K562 (cell line): ENCODE results near the gene CARM1. TPM values are rescaled to one million over a fixed set of nuclear protein-coding genes. Genes with fewer than 3 reads are reported as not detected.

Source experiments
- ATAC-seq: fragments of 200-7000 bp; cut with Tn5 transposase; 3 replicates; pipeline ENCODE4 v1.9.1; 2020; ENCODE audit warnings: moderate library complexity
- BruUV-seq: library from RNA; stranded (reverse); fragments of 400-500 nt; replicated peaks from 2 replicates; lab custom pipeline; 2021; lab: Mats Ljungman, UMichigan
- CTCF ChIA-PET: fragments of 300-600 bp; formaldehyde crosslinking; extraction: SDS; loops from one replicate; lab custom pipeline; 2021; ENCODE audit warnings: low intra/inter-chr PET ratio; lab: Yijun Ruan, JAX
- POLR2A ChIA-PET: fragments of 300-600, 350-650 bp; sonication (Branson Sonifier 250); formaldehyde crosslinking; extraction: SDS; loops from one replicate; lab custom pipeline; 2021; ENCODE audit warnings: antibody characterized with exemption, inconsistent platforms; lab: Yijun Ruan, JAX
- DNase-seq, 4 experiments: peaks; one replicate each; pipeline versions ENCODE4 v3.0.0 to v3.0.0-alpha.2; 2011 to 2018; ENCODE audit warnings: low spot score in 3 of 4, mixed read lengths in 3 of 4; ENCODE audit errors: extremely low read depth in 1 of 4
- FAIRE-seq: peaks from 2 replicates; lab custom pipeline; 2011; peaks lifted over from hg19 to GRCh38; lab: Jason Lieb, UNC
- H2AFZ ChIP-seq: 2 replicates; pipeline ENCODE4 v1.6.0; 2011; ENCODE audit warnings: low read depth, low read length, control low read depth, inconsistent platforms
- H3K27ac ChIP-seq: fragments of 200-600 bp; 3 replicates; pipeline ENCODE4 v1.8.0; 2011; ENCODE audit warnings: low read depth, mild to moderate bottlenecking, control low read depth, inconsistent platforms, low read length, moderate library complexity, mixed read lengths; ENCODE audit errors: extremely low read depth
- H3K27me3 ChIP-seq, 2 experiments: fragments of 300-600 bp in 1 of 2; 2 replicates in 1 of 2; 3 replicates in 1 of 2; pipeline versions ENCODE4 v1.6.0 to v1.8.0; 2011; ENCODE audit warnings: inconsistent platforms in 2 of 2, low read length in 2 of 2, mild to moderate bottlenecking in 1 of 2, mixed read lengths in 1 of 2, moderate library complexity in 1 of 2; ENCODE audit not compliant: control insufficient read depth in 2 of 2, insufficient read depth in 2 of 2
- H3K36me3 ChIP-seq: fragments of 300-600 bp; 3 replicates; pipeline ENCODE4 v1.8.0; 2011; ENCODE audit warnings: mild to moderate bottlenecking, low read length, inconsistent platforms; ENCODE audit not compliant: control insufficient read depth, insufficient read depth
- H3K4me1 ChIP-seq, 2 experiments: fragments of 200-600 bp in 1 of 2; replicated peaks in 1 of 2; 2 replicates in 1 of 2; 3 replicates in 1 of 2; pipeline versions ENCODE4 v1.5.1 to v1.8.0; 2011; ENCODE audit warnings: inconsistent platforms in 2 of 2, low read length in 2 of 2, mild to moderate bottlenecking in 1 of 2, mixed read lengths in 1 of 2, moderate library complexity in 1 of 2; ENCODE audit not compliant: control insufficient read depth in 2 of 2, insufficient read depth in 2 of 2
- H3K4me2 ChIP-seq: 2 replicates; pipeline ENCODE4 v1.6.1; 2011; ENCODE audit warnings: low read length, control low read depth, inconsistent platforms, mixed read lengths; ENCODE audit not compliant: insufficient read depth
- H3K4me3 ChIP-seq: fragments of 200-600 bp; sonication (generic), shearing (Covaris generic); 2 replicates; pipeline ENCODE4 v1.5.1; 2016; ENCODE audit warnings: control low read depth, inconsistent platforms
- H3K79me2 ChIP-seq: fragments of 200-600 bp; 3 replicates; pipeline ENCODE4 v1.8.0; 2011; ENCODE audit warnings: low read length, inconsistent platforms; ENCODE audit not compliant: control insufficient read depth, insufficient read depth
- H3K9ac ChIP-seq, 2 experiments: 2 replicates each; pipeline versions ENCODE4 v1.6.0 to v1.6.1; 2011; ENCODE audit warnings: low read depth in 2 of 2, low read length in 2 of 2, control low read depth in 1 of 2, inconsistent platforms in 1 of 2, mild to moderate bottlenecking in 1 of 2, mixed read lengths in 1 of 2; ENCODE audit not compliant: insufficient read depth in 1 of 2
- H3K9me1 ChIP-seq: one replicate; pipeline ENCODE4 v1.6.0; 2011; ENCODE audit warnings: inconsistent platforms, mild to moderate bottlenecking, low read length, moderate library complexity; ENCODE audit not compliant: control insufficient read depth, insufficient read depth
- H3K9me3 ChIP-seq: replicated peaks from 2 replicates; pipeline ENCODE4 v1.5.1; 2011; ENCODE audit warnings: low read depth, low read length, inconsistent platforms; ENCODE audit not compliant: control insufficient read depth, insufficient read depth
- H4K20me1 ChIP-seq: replicated peaks from 2 replicates; pipeline ENCODE4 v1.6.1; 2011; ENCODE audit warnings: low read length, inconsistent platforms, mixed read lengths; ENCODE audit not compliant: control insufficient read depth, insufficient read depth
- ESRRA ChIP-seq: fragments of 450-650 bp; IDR thresholded peaks from 2 replicates; pipeline ENCODE4 v1.6.1; 2014; ENCODE audit warnings: low read depth, mild to moderate bottlenecking, moderate library complexity, borderline replicate concordance
- GATA2 ChIP-seq: sonication (generic); formaldehyde crosslinking; IDR thresholded peaks from 2 replicates; pipeline ENCODE4 v1.4.0; 2020; ENCODE audit warnings: mild to moderate bottlenecking, missing genetic modification reagents
- HMGN3 ChIP-seq: IDR thresholded peaks from 2 replicates; pipeline ENCODE4 v1.6.1; 2011; ENCODE audit warnings: borderline replicate concordance, low read depth, mild to moderate bottlenecking, mixed read lengths, low read length; ENCODE audit not compliant: insufficient read length; ENCODE audit errors: extremely low read depth
- KAT8 ChIP-seq: fragments of 450-650 bp; IDR thresholded peaks from 2 replicates; pipeline ENCODE4 v1.6.1; 2016; ENCODE audit warnings: low read depth, mild to moderate bottlenecking
- MYNN ChIP-seq, 2 experiments: sonication (generic); formaldehyde crosslinking in 1 of 2; IDR thresholded peaks; 2 replicates each; pipeline versions ENCODE4 v1.5.0 to v1.6.1; 2016 to 2020; ENCODE audit warnings: antibody characterized with exemption in 1 of 2, missing genetic modification reagents in 1 of 2
- POLR2A ChIP-seq: fragments of 450-650 bp; conservative IDR thresholded peaks from 2 replicates; pipeline ENCODE4 v1.6.1; 2016
- POLR2G ChIP-seq: fragments of 200-400 bp; formaldehyde crosslinking; IDR thresholded peaks from 2 replicates; pipeline ENCODE4 v1.6.1; 2017; ENCODE audit warnings: low read depth, mild to moderate bottlenecking, antibody characterized with exemption, low read length, moderate library complexity
- RBFOX2 ChIP-seq: fragments of 200-400 bp; formaldehyde crosslinking; IDR thresholded peaks from 2 replicates; pipeline ENCODE4 v1.6.1; 2017; ENCODE audit warnings: low read depth, mild to moderate bottlenecking, low read length, moderate library complexity
- RBM22 ChIP-seq: fragments of 200-400 bp; formaldehyde crosslinking; IDR thresholded peaks from 2 replicates; pipeline ENCODE4 v1.6.1; 2018; ENCODE audit warnings: low read length, low read depth; ENCODE audit not compliant: poor library complexity, severe bottlenecking
- SMC3 ChIP-seq: conservative IDR thresholded peaks from 2 replicates; pipeline ENCODE4 v1.6.1; 2011; ENCODE audit warnings: low read depth, low read length, improper control_type of control experiment; ENCODE audit not compliant: insufficient read depth
- ZNF740 ChIP-seq, 3 experiments: fragments of 200-800 bp in 1 of 3; sonication (Bioruptor generic) in 1 of 3; sonication (generic) in 1 of 3; formaldehyde crosslinking in 1 of 3; IDR thresholded peaks; 2 replicates each; pipeline versions ENCODE4 v1.6.1 to v1.8.0; 2016 to 2022; ENCODE audit warnings: mild to moderate bottlenecking in 2 of 3, missing compliant biosample characterization in 2 of 3, missing genetic modification characterization in 2 of 3, missing genetic modification reagents in 1 of 3
- WGBS: fragments of 100-300 bp; shearing (Covaris generic); methylation state at CpG from one replicate; pipeline ENCODE4 v1.1.6; 2016; ENCODE audit warnings: low coverage, mixed read lengths; ENCODE audit not compliant: insufficient coverage; ENCODE audit errors: missing lambda C conversion rate; 5-methylcytosine and 5-hydroxymethylcytosine counted together
- in situ Hi-C: fragments of 300-500 bp; cut with MboI; formaldehyde crosslinking; loops from 4 replicates; pipeline ENCODE4 v1.15.0; 2018; ENCODE audit warnings: inconsistent platforms, mixed read lengths
- intact Hi-C: fragments of 100-400 bp; cut with micrococcal nuclease; formaldehyde crosslinking; loops from 2 replicates; pipeline ENCODE4 v1.14.2; 2022
- polyA plus RNA-seq, 8 experiments: library from polyadenylated mRNA; depleted of rRNA in 4 of 8; stranded (reverse) in 5 of 8; unstranded in 3 of 8; fragments of >200 nt; fragmentation: Nextera tagmentation in 2 of 8; fragmentation: Illumina TruSeq in 1 of 8; extraction: Ambion mirVana in 2 of 8; extraction: Trizol in 1 of 8; gene quantifications; 2 replicates each; pipeline versions ENCODE4 v1.2.1 to v1.2.3, GENCODE V29; 2011 to 2014; ENCODE audit warnings: inconsistent platforms in 1 of 8, missing spikeins in 1 of 8
- total RNA-seq, 7 experiments: library from RNA; depleted of rRNA in 6 of 7; stranded (reverse); fragments of >200 nt in 6 of 7; fragmentation: Illumina TruSeq in 2 of 7; extraction: Trizol in 2 of 7; gene quantifications; 2 replicates each; pipeline versions ENCODE4 v1.2.1 to v1.2.3, GENCODE V29; 2011 to 2021; ENCODE audit warnings: low replicate concordance in 1 of 7

CARM1 gene
- total and polyA plus RNA-seq, 9 of the 15 experiments (the other 6 are each of a cell fraction or from before 2014, with no cell fraction given): 0.36 to 86.0 (median 29.7) TPM

DNA sequence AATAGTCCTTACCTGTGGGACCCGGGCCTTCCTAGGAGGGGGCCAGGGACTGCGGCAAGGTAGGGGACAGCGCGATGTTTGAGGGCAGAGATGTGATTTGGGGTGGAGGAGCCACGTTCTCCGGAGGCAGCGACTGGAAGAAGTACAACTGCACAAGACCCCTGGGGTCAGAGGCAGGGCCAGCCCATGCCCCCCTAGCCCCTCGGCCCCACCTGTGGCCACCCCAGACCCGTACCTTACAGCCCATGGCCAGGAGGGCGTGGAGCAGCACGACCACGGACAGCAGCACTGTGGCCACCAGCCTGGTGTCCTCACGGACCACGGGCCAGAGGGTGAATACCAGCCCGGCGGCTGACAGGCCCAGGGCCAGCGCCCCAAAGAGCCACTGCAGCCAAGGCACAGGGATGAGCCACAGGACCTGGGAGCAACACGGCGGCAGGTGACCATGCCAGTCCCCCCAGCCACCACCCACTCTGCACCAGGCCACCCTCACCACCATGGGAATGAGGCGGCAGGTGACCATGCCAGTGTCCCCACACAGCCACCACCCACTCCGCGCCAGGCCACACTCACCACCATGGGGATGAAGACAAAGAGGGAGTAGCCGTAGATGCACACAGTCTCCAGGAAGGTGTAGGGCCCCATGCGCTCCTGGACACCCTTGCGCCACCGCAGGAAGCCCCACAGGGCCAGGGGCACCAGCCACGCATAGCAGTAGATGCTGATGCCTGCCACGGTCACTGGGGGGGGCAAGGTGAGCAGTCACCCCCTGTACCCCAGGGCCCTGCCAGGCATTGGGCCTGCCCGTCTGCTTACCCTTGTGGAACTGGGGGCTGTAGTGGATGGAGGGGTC is 52.1 kb downstream of the CARM1 start:
- H3K9me3 ChIP-seq: no peaks in the 10 kb centered on the region
- WGBS: 95% methylated on average over 26 of the region's 29 CpGs
- TF ChIP-seq MYNN (IDR thresholded peaks at IDR 0.05) (0 out of 2 replicates have a peak, but pooled peaks have one; percentile 27), MYNN (CRISPR knock-in tag; IDR thresholded peaks at IDR 0.05) (no peak), HMGN3 (peak; percentile 9), ZNF740 (CRISPR knock-in tag; IDR thresholded peaks at IDR 0.05) (0 out of 2 replicates have a peak, but pooled peaks have one; percentile 24), ZNF740 (tag; IDR thresholded peaks at IDR 0.05) (no peak), RBFOX2 (peak; percentile 69), GATA2 (CRISPR knock-in tag) (no peak), SMC3 (no peak), ESRRA (no peak), POLR2A (0 out of 2 replicates have a peak, but pooled peaks have one; percentile 32), POLR2G (peak; percentile 76), RBM22 (peak; percentile 87), KAT8 (no peak)
- TF ChIP-seq, all 486 proteins: peak for 7
- in situ Hi-C loops: no loop called here
- Histone ChIP-seq H3K4me3 (no peak overlapping the region), H2AFZ (no peak overlapping the region), H4K20me1 (no peaks in the 10 kb centered on the region), H3K79me2 (peaks cover 15% of the 10 kb centered on the region), H3K36me3 (peaks cover 69% of the 10 kb centered on the region; the same call in 2 of the 3 replicates), H3K4me1 (peaks cover 6 to 48% of the 10 kb centered on the region in 2 experiments; a peak in 4 of 5 replicates), H3K9me1 (peaks cover 5% of the 10 kb centered on the region), H3K27me3 (no peaks in the 10 kb centered on the region), H3K9ac (no peak overlapping the region; a peak in 1 of 4 replicates), H3K27ac (no peak overlapping the region), H3K4me2 (no peak overlapping the region)
- ATAC-seq (no peak; the same call in 2 of the 3 replicates), FAIRE-seq (no peak), DNase-seq (peak in 1 of 4 experiments; percentile 4)
- ChIA-PET CTCF (no interaction called here), POLR2A (interaction anchor here (1.3 kb wide), 1 partner anchor 42 kb away, joined by 3 read pairs; no protein-coding TSS in a partner anchor)
- no TSS peak for BruUV-seq
- intact Hi-C loops: no loop called here
